HG03521 (cell line): ENCODE results near the gene HOXD3.

Experiments
- ATAC-seq: cut with Tn5 transposase; IDR thresholded peaks from one replicate; pipeline ENCODE4 v1.9.1; 2021; ENCODE audit warnings: mild to moderate bottlenecking, moderate library complexity; ENCODE audit not compliant: unreplicated experiment

The HOXD3 gene

GRCh38 chr2:176161825-176162626 is 4.9 kb downstream of the HOXD3 start:
- ATAC-seq = no peak

- ATAC-seq = no peak
These were observed 6.0 kb downstream of the HOXD3 start for GRCh38 chr2:176162911-176163671.

GRCh38 chr2:176163672-176164056 is 6.6 kb downstream of the HOXD3 start:
- no peak for ATAC-seq

GRCh38 chr2:176164201-176164600 is 7.1 kb downstream of the HOXD3 start:
- ATAC-seq = no peak

- no peak for ATAC-seq
These were observed 7.7 kb downstream of the HOXD3 start for GRCh38 chr2:176164611-176165369.

- no peak for ATAC-seq
These were observed 8.4 kb downstream of the HOXD3 start for GRCh38 chr2:176165370-176166050.

GRCh38 chr2:176166272-176166671 is 9.2 kb downstream of the HOXD3 start:
- ATAC-seq = no peak

- ATAC-seq = no peak
These were observed 10.3 kb downstream of the HOXD3 start for GRCh38 chr2:176167398-176167797.

GRCh38 chr2:176169181-176169580 is 12.1 kb downstream of the HOXD3 start:
- no peak for ATAC-seq

- no peak for ATAC-seq
These were observed 12.6 kb downstream of the HOXD3 start for GRCh38 chr2:176169711-176170110.

GRCh38 chr2:176170602-176171305 is 13.6 kb downstream of the HOXD3 start:
- ATAC-seq = no peak

GRCh38 chr2:176171351-176172006 is 14.4 kb downstream of the HOXD3 start:
- ATAC-seq = no peak

- no peak for ATAC-seq
These were observed 15.1 kb downstream of the HOXD3 start for GRCh38 chr2:176172007-176172894.

GRCh38 chr2:176172895-176173566 is 15.9 kb downstream of the HOXD3 start:
- no peak for ATAC-seq

- no peak for ATAC-seq
These were observed 16.7 kb downstream of the HOXD3 start for GRCh38 chr2:176173567-176174381.

- no peak for ATAC-seq
These were observed 17.3 kb downstream of the HOXD3 start for GRCh38 chr2:176174382-176174823.
